OCI-LY7 (cell line): Measurements from ENCODE around the gene PSMB9. TPM values are rescaled to one million over a fixed set of nuclear protein-coding genes. Genes with fewer than 3 reads are reported as not detected.

ENCODE experiments used
- BruUV-seq: library from RNA; stranded (reverse); fragments of 400-500 nt; replicated peaks from 2 replicates; lab custom pipeline; 2021; lab: Mats Ljungman, UMichigan
- CTCF ChIA-PET: fragments of 300-600 bp; sonication (Branson Sonifier 250); formaldehyde crosslinking; loops from one replicate; lab custom pipeline; 2022; ENCODE audit warnings: antibody characterized with exemption; ENCODE audit not compliant: unreplicated experiment; lab: Charles Lee
- POLR2A ChIA-PET: fragments of 300-600 bp; sonication (Branson Sonifier 250); formaldehyde crosslinking; loops from one replicate; lab custom pipeline; 2022; ENCODE audit warnings: antibody characterized with exemption; lab: Charles Lee
- DNase-seq: peaks from one replicate; pipeline ENCODE4 v3.0.0-alpha.2; 2015; ENCODE audit warnings: low spot score
- H2AFZ ChIP-seq: fragments of 200-600 bp; sonication (generic), shearing (Covaris generic); 2 replicates; pipeline ENCODE4 v1.6.1; 2014; ENCODE audit warnings: mild to moderate bottlenecking, antibody characterized with exemption, low read length, moderate library complexity
- H3K27ac ChIP-seq: fragments of 200-600 bp; sonication (generic); 2 replicates; pipeline ENCODE4 v1.5.1; 2014; ENCODE audit warnings: mixed run types, low read depth, mild to moderate bottlenecking, moderate library complexity, low read length, inconsistent platforms; ENCODE audit not compliant: poor library complexity, severe bottlenecking
- H3K36me3 ChIP-seq: fragments of 200-600 bp; sonication (generic); 2 replicates; pipeline ENCODE4 v1.6.1; 2014; ENCODE audit warnings: mild to moderate bottlenecking, antibody characterized with exemption, low read length, moderate library complexity, mixed read lengths; ENCODE audit not compliant: insufficient read depth
- H3K4me1 ChIP-seq: fragments of 200-600 bp; sonication (generic); 2 replicates; pipeline ENCODE4 v1.5.1; 2014; ENCODE audit warnings: mild to moderate bottlenecking, low read length; ENCODE audit not compliant: insufficient read depth, poor library complexity, severe bottlenecking
- H3K4me2 ChIP-seq: fragments of 200-600 bp; sonication (generic); 2 replicates; pipeline ENCODE4 v1.6.1; 2014; ENCODE audit warnings: mild to moderate bottlenecking, low read length
- H3K4me3 ChIP-seq: fragments of 200-600 bp; sonication (generic); 2 replicates; pipeline ENCODE4 v1.5.1; 2014; ENCODE audit warnings: mild to moderate bottlenecking, low read depth, low read length; ENCODE audit not compliant: poor library complexity, severe bottlenecking
- H3K79me2 ChIP-seq: fragments of 200-600 bp; sonication (generic); 2 replicates; pipeline ENCODE4 v1.6.1; 2016; ENCODE audit warnings: low read depth, mild to moderate bottlenecking, low read length, moderate library complexity, mixed read lengths; ENCODE audit not compliant: insufficient read depth
- H3K9me2 ChIP-seq: fragments of 200-600 bp; sonication (generic); 2 replicates; pipeline ENCODE4 v1.6.1; 2016; ENCODE audit warnings: mild to moderate bottlenecking, low read length, mixed read lengths; ENCODE audit not compliant: insufficient read depth
- H3K9me3 ChIP-seq: fragments of 200-600 bp; sonication (generic); 2 replicates; pipeline ENCODE4 v1.6.1; 2014; ENCODE audit warnings: mild to moderate bottlenecking, mixed run types, low read length, mixed read lengths
- H4K20me1 ChIP-seq: fragments of 200-600 bp; sonication (generic); 2 replicates; pipeline ENCODE4 v1.6.1; 2014; ENCODE audit warnings: mild to moderate bottlenecking, antibody characterized with exemption, low read length, moderate library complexity, mixed read lengths; ENCODE audit not compliant: insufficient read depth
- EZH2phosphoT487 ChIP-seq: fragments of 200-600 bp; sonication (generic); IDR thresholded peaks from 2 replicates; pipeline ENCODE4 v1.6.1; 2018; ENCODE audit warnings: low read depth, borderline replicate concordance, mild to moderate bottlenecking, mixed run types, antibody characterized with exemption, low read length, moderate library complexity, mixed read lengths
- intact Hi-C: fragments of 100-400 bp; cut with micrococcal nuclease; formaldehyde crosslinking; loops from one replicate; pipeline ENCODE4 v1.10.0; 2022; ENCODE audit not compliant: unreplicated experiment
- total RNA-seq, 2 experiments: library from RNA; depleted of rRNA in 1 of 2; stranded (reverse); fragments of >200 nt in 1 of 2; shearing (Covaris generic) in 1 of 2; gene quantifications; 2 replicates each; pipeline ENCODE4 v1.2.3, GENCODE V29; 2014 to 2022
- TF ChIP-seq, protein P1 (sequence below): fragments of 200-600 bp; sonication (generic); conservative IDR thresholded peaks from 2 replicates; pipeline ENCODE4 v1.5.1; 2014; ENCODE audit warnings: mild to moderate bottlenecking, antibody characterized with exemption, low read length, moderate library complexity, mixed read lengths

Gene PSMB9
- total RNA-seq, 2 experiments from 2014 or later: 149 to 193 TPM

DNA sequence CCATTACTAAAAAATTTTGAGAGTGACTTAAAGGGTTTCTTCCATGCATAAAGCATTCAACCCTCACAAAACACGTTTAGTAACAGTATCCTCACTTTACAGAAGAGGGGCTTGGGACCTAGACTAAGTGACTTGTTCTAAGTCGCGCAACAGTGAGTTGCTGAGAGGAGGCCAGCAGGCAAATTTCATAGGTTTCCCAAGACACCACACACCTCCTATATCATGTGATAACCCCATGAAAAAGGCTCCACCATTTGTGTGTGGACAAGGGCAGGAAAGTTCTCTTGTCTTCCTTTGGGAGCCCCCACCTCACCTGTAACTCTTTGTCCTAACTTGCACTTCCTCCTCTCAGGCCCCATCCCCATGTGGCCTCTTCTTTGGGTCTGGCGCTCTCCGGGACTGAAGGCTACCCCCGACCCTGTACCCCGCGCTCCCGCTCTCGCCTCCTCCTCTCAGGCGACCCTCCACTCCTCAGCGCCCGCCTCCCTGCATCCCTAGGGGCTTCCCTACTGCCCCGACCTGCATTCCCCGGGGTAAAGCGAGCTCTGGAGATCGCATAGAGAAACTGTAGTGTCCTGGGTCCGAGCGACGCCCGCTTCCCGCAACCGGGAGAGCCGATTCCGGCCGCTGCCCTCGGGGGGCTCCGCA is 10.5 kb upstream of the PSMB9 start:
- peak; percentile 55 for DNase-seq
- peaks cover 74% of the 10 kb centered on the region for H3K36me3 ChIP-seq
- peak overlapping the region; percentile 90 for H3K4me2 ChIP-seq

DNA sequence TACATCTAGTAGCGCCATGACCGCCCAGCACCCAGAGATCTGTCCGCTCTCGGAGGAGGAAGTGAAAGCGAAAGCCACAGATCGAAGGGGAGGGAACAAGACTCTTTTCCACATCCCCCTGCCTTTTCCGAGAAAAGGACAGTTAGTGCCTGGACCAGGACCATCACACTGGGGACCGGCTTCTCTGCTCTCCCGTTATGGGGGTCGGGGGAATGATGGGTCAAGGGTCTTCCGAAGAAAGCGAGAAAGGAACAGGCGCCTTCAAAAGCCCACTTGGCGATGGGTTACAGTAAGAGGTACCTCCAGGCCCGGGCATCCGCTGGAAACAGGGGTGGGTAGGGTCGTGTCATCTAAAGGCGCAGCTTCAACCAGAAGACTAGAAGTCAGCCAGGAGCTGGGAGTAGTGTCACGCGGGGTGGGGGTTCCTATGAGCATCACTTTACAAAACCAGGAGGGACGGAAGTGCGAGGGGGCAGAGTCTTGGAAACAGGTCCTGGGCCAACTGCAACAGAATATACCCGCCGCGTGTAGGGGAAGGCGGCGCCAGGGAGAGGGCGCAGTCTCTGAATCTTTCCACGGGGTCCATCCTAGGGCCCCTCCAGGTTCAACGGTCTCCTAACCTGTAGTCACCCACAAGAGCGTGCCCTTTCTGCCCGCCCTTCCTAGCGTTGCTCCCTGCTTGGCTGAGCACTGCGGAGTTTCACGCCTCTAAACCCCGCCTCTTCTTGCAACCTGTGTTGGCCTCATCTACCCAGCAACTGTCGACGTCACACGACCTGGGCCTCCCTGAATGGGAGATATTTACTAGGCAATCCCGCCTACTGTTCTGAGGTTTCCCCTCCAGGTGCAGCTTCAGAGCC is 9.8 kb upstream of the PSMB9 start, which contains the start of gene PSMB8:
TSS of gene PSMB8 (minus strand) at position 69 of the 860 bp plus-strand sequence. CDS start at position 18, 51 bp downstream.
- POLR2A ChIA-PET: interaction anchor here (0.6 to 3.7 kb wide), 10 partner anchors 7 to 229 kb away, joined by 3 to 88 read pairs (median 5); partner anchors contain the start of genes HLA-DPA1, PSMB9 and TAP1
- peak; percentile 98 for DNase-seq
- no peaks in the 10 kb centered on the region for H3K9me2 ChIP-seq
- BruUV-seq: no TSS peak
- peaks cover 42% of the 10 kb centered on the region for H3K79me2 ChIP-seq
- intact Hi-C loops: loop anchor here (1.0 to 5.0 kb wide), 5 partner anchors 10 to 128 kb away; partner anchors contain the start of genes HLA-DOB and PSMB9
- H2AFZ ChIP-seq: peak within 1 kb of the TSS; percentile 8; the same call in 1 of the 2 replicates
- TF ChIP-seq EZH2phosphoT487: no peak
- TF ChIP-seq, protein P1, sequence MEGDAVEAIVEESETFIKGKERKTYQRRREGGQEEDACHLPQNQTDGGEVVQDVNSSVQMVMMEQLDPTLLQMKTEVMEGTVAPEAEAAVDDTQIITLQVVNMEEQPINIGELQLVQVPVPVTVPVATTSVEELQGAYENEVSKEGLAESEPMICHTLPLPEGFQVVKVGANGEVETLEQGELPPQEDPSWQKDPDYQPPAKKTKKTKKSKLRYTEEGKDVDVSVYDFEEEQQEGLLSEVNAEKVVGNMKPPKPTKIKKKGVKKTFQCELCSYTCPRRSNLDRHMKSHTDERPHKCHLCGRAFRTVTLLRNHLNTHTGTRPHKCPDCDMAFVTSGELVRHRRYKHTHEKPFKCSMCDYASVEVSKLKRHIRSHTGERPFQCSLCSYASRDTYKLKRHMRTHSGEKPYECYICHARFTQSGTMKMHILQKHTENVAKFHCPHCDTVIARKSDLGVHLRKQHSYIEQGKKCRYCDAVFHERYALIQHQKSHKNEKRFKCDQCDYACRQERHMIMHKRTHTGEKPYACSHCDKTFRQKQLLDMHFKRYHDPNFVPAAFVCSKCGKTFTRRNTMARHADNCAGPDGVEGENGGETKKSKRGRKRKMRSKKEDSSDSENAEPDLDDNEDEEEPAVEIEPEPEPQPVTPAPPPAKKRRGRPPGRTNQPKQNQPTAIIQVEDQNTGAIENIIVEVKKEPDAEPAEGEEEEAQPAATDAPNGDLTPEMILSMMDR: 0 out of 2 replicates have a peak, but pooled peaks have one; percentile 9
- H3K4me2 ChIP-seq: peak within 1 kb of the TSS; percentile 90
- CTCF ChIA-PET: interaction anchor here (0.6 kb wide), 1 partner anchor 104 kb away, joined by 5 read pairs; no protein-coding TSS in a partner anchor
- peak within 1 kb of the TSS; percentile 77 for H3K4me3 ChIP-seq
- peaks cover 81% of the 10 kb centered on the region for H3K36me3 ChIP-seq
- H3K27ac ChIP-seq: peak within 1 kb of the TSS; percentile 88
- H3K4me1 ChIP-seq: peaks cover 55% of the 10 kb centered on the region
- no peaks in the 10 kb centered on the region for H3K9me3 ChIP-seq
- no peaks in the 10 kb centered on the region for H4K20me1 ChIP-seq

More for the DNA sequence above, 10.5 kb upstream of the PSMB9 start:
- TF ChIP-seq, protein P1: no peak
- no peak for TF ChIP-seq EZH2phosphoT487
- no TSS peak for BruUV-seq
- Histone ChIP-seq H3K79me2 (peaks cover 42% of the 10 kb centered on the region), H3K9me2 (no peaks in the 10 kb centered on the region), H3K27ac (peak overlapping the region; percentile 88), H3K9me3 (no peaks in the 10 kb centered on the region), H4K20me1 (no peaks in the 10 kb centered on the region), H3K4me1 (peaks cover 55% of the 10 kb centered on the region), H2AFZ (peak overlapping the region; percentile 8; the same call in 1 of the 2 replicates), H3K4me3 (peak overlapping the region; percentile 77)
- ChIA-PET POLR2A (interaction anchor here (0.7 to 3.7 kb wide), 4 partner anchors 8 to 230 kb away, joined by 3 to 88 read pairs (median 4); partner anchors contain the start of genes HLA-DPA1, PSMB9 and TAP1), CTCF (no interaction called here)
- intact Hi-C loops: loop anchor here (5.0 kb wide), 1 partner anchor 129 kb away; no protein-coding TSS in a partner anchor
